ENCODE data around the gene PILRA.
"Not testable (repeated sequence)": the region's sequence is repeated elsewhere in the genome, so short reads cannot be mapped to it uniquely, and the experiment has no call there.

PILRA gene

DNA sequence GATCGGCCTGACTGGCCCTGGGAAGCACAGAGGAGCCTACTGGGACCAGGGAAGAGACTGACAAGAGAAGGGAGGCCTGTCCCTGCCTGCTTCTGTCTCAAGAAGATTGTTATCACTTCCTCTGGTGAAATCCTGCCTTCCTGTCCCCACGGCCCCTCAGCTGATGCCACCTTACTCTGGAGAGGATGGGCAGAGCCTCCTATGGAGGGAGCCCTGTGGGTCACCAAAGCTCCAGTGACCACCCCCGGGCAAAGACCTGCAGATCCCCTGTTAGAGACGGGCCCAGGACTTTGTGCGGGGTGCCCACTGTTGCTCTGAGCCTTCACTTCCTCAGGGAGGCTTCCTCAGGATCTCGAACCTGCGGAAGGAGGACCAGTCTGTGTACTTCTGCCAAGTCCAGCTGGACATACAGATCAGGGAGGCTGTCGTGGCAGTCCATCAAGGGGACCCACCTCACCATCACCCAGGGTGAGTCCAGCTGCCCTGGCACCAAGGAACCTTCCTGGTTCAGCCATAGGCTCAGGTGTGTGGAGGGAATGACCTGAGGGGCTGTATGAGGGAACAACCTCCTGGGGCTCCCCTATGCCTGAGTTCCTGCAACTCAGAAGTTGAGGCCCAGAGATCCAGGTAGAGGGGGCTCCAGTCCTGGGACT, 16.7 kb upstream of the PILRA start:
- TF ChIP-seq, protein P1, sequence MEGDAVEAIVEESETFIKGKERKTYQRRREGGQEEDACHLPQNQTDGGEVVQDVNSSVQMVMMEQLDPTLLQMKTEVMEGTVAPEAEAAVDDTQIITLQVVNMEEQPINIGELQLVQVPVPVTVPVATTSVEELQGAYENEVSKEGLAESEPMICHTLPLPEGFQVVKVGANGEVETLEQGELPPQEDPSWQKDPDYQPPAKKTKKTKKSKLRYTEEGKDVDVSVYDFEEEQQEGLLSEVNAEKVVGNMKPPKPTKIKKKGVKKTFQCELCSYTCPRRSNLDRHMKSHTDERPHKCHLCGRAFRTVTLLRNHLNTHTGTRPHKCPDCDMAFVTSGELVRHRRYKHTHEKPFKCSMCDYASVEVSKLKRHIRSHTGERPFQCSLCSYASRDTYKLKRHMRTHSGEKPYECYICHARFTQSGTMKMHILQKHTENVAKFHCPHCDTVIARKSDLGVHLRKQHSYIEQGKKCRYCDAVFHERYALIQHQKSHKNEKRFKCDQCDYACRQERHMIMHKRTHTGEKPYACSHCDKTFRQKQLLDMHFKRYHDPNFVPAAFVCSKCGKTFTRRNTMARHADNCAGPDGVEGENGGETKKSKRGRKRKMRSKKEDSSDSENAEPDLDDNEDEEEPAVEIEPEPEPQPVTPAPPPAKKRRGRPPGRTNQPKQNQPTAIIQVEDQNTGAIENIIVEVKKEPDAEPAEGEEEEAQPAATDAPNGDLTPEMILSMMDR (conservative IDR thresholded peaks at IDR 0.05; ENCODE audit: low read depth, low read length), result no peak
- no peak overlapping the region for H3K4me3 ChIP-seq (ENCODE audit: low read depth, low read length)
- DNase-seq (ENCODE audit: low read depth), result no peak

DNA sequence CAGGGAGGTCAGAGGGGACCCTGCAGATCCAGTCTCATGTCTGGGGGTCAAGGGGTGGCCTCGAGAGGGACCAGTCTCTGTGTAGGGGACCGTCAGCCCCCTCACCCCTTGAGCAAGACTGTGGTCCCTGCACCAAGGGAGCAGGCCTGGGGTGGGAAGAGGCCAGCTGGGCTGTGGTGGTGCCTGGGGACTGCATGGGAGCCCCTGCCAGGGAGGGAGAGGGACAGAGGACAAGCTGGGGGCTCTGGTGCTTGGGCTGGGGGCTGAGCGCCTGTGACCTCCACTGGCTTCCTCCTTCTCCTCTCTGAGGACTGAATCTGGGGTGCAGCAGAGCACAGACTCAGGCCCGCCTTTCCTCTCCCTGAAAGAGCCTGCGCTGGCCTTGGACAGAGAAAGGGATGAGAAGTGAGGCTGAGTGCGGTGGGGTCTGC, 16.1 kb upstream of the PILRA start:
- no peak for DNase-seq (ENCODE audit: low read depth)
- no peak overlapping the region for H3K4me3 ChIP-seq (ENCODE audit: low read depth, low read length)
- TF ChIP-seq, protein P1 (conservative IDR thresholded peaks at IDR 0.05; ENCODE audit: low read depth, low read length), result no peak

DNA sequence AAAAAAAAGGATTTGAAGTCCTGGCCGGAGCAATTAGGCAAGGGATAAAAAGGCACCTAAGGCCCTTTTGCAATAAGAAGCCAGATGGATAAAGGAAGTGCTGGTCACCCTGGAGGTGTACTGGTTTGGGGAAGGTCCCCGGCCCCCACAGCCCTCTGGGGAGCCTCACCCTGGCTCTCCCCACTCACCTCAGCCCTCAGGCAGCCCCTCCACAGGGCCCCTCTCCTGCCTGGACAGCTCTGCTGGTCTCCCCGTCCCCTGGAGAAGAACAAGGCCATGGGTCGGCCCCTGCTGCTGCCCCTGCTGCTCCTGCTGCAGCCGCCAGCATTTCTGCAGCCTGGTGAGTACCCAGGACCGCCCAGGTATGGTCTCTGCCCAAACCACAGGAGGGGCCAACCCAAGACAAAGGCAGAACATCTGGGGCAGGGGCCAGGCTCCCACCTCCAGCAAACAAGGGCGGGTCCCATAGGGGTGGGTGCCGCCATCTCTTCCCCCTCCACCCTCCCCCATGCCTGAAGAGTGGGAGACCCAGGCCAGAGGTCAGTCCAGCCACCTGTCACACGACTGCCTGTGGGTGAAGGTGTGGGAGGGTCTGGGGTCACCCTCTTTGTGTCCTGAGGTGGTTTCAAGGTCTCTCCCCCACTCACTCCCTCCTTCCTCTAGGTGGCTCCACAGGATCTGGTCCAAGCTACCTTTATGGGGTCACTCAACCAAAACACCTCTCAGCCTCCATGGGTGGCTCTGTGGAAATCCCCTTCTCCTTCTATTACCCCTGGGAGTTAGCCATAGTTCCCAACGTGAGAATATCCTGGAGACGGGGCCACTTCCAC, 15.0 kb upstream of the PILRA start, which contains the start of gene PILRB:
Gene PILRB, plus strand, starts transcription at position 91 of the 830 bp plus-strand sequence. Its CDS starts 186 bp downstream, at position 277.
- no peak for DNase-seq (ENCODE audit: low read depth)
- TF ChIP-seq, protein P1 (conservative IDR thresholded peaks at IDR 0.05; ENCODE audit: low read depth, low read length), result peak; percentile 22
- no peak within 1 kb of the TSS for H3K4me3 ChIP-seq (ENCODE audit: low read depth, low read length)

DNA sequence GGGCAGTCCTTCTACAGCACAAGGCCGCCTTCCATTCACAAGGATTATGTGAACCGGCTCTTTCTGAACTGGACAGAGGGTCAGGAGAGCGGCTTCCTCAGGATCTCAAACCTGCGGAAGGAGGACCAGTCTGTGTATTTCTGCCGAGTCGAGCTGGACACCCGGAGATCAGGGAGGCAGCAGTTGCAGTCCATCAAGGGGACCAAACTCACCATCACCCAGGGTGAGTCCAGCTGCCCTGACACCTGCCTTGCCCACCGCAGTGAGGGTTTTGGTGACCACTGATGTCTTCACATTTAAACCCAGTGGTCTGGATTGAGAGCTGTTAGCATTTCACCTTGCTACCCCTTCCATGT, 14.5 kb upstream of the PILRA start:
- H3K4me3 ChIP-seq (ENCODE audit: low read depth, low read length), result no peak overlapping the region
- no peak for DNase-seq (ENCODE audit: low read depth)
- TF ChIP-seq, protein P1 (conservative IDR thresholded peaks at IDR 0.05; ENCODE audit: low read depth, low read length), result no peak

DNA sequence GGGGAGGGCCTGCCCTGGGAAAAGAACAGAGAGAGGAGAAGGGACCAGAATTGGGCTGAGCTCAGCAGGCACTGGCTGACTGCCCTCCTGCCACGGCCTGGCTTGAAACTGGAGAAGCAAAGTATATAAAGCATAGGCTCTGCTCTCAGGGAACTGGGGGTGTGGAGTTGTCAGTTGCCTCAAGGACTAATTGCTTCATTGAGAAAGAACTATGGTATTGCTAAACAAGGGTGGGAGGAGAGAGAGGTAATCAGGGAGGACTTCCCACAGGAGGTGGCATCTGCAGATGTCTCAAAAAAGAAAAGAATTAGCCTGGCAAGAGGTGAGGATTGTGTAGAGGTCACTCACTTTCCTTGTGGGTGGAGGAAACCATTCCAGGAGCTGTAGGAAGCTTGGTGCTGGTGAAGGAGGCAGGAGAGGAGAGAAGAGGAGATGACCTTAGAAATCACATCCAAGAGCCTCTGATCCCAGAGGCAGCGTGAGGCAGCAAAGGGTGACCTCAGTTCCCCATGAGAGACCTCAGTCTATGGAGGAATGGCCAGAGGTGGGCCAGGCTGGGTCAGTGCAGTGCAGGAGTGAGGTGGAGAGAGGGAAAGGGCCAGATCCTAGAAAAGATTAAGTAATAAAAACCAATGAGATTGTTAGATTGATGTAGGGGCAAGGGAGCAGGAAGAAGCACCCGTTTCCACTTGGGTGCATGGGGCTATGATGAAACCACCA, 13.0 kb upstream of the PILRA start:
- TF ChIP-seq, protein P1 (conservative IDR thresholded peaks at IDR 0.05; ENCODE audit: low read depth, low read length), result no peak
- no peak overlapping the region for H3K4me3 ChIP-seq (ENCODE audit: low read depth, low read length)
- no peak for DNase-seq (ENCODE audit: low read depth)

DNA sequence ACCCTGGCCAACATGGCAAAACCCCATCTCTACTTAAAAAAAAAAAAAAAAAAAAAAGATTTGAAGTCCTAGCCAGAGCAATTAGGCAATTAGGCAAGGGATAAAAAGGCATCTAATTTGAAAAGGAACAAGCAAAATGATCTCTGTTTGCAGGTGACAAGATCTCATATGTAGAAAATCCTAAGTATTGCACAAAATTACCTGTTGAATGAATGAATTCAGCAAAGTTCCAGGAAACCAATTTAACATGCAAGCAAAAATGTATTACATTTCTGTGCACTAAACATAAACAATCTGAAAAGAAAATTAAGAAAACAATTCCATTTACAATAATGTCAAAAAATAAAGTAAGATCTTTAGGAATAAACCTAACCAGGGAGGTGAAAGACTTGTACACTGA, 10.2 kb upstream of the PILRA start:
- TF ChIP-seq, protein P1 (conservative IDR thresholded peaks at IDR 0.05; ENCODE audit: low read depth, low read length), result no peak
- H3K4me3 ChIP-seq (ENCODE audit: low read depth, low read length), result no peak overlapping the region
- DNase-seq (ENCODE audit: low read depth), result no peak

DNA sequence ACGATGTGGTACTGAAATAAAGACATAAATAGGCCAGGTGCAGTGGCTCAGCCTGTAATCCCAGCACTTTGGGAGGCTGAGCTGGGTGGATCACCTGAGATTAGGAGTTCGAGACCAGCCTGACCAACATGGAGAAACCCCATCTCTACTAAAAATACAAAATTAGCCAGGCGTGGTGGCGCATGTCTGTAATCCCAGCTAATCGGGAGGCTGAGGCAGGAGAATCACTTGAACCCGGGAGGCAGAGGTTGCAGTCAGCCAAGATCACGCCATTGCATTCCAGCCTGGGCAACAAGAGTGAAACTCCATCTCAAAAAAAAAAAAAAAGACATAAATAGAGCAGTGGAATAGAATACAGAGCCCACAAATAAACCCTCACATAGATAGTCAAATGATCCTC, 9.5 kb upstream of the PILRA start:
- not testable (repeated sequence) for H3K4me3 ChIP-seq (ENCODE audit: low read depth, low read length); DNase-seq (ENCODE audit: low read depth)
